Hepatocyte (in vitro differentiated cells): ENCODE data around the gene COL10A1.

ENCODE experiments used
- CTCF ChIP-seq: fragments of 200-600 bp; sonication (generic); IDR thresholded peaks from 2 replicates; pipeline ENCODE4 v1.5.1; 2016; ENCODE audit warnings: antibody characterized with exemption, mild to moderate bottlenecking; ENCODE audit not compliant: poor library complexity
- EZH2 ChIP-seq: fragments of 200-600 bp; sonication (generic); IDR thresholded peaks from 2 replicates; pipeline ENCODE4 v1.6.1; 2016; ENCODE audit warnings: antibody characterized with exemption, mild to moderate bottlenecking, borderline replicate concordance
- EZH2phosphoT487 ChIP-seq: fragments of 200-600 bp; sonication (generic); IDR thresholded peaks from one replicate; pipeline ENCODE4 v1.6.1; 2018; ENCODE audit warnings: antibody characterized with exemption, mild to moderate bottlenecking, low read depth, moderate library complexity; ENCODE audit not compliant: unreplicated experiment, severe bottlenecking

- TF ChIP-seq CTCF (no peak), EZH2 (no peak), EZH2phosphoT487 (no peak)
Measured at GRCh38 chr6:116169880-116170279, 43.9 kb upstream of the COL10A1 start.
